ENCODE measurements around the gene TMEM87A.

GRCh38 chr15:42210696-42211095 is 62.5 kb downstream of the TMEM87A start:
- TF ChIP-seq, protein P1, sequence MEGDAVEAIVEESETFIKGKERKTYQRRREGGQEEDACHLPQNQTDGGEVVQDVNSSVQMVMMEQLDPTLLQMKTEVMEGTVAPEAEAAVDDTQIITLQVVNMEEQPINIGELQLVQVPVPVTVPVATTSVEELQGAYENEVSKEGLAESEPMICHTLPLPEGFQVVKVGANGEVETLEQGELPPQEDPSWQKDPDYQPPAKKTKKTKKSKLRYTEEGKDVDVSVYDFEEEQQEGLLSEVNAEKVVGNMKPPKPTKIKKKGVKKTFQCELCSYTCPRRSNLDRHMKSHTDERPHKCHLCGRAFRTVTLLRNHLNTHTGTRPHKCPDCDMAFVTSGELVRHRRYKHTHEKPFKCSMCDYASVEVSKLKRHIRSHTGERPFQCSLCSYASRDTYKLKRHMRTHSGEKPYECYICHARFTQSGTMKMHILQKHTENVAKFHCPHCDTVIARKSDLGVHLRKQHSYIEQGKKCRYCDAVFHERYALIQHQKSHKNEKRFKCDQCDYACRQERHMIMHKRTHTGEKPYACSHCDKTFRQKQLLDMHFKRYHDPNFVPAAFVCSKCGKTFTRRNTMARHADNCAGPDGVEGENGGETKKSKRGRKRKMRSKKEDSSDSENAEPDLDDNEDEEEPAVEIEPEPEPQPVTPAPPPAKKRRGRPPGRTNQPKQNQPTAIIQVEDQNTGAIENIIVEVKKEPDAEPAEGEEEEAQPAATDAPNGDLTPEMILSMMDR (IDR thresholded peaks at IDR 0.05), result no peak
- TF ChIP-seq EP300 (IDR thresholded peaks at IDR 0.05), result no peak
- no peak for TF ChIP-seq POLR2A (IDR thresholded peaks at IDR 0.05)
- no peak for TF ChIP-seq POLR2AphosphoS5 (IDR thresholded peaks at IDR 0.05)

Data from suprapubic skin (tissue), 4 donors.